ENCODE results near the gene VANGL1.
"Not testable (repeated sequence)": the region's sequence is repeated elsewhere in the genome, so short reads cannot be mapped to it uniquely, and the experiment has no call there.

VANGL1 gene

GRCh38 chr1:115641762-115642167, at the start of gene VANGL1:
Gene VANGL1 (plus strand): TSS chr1:115641970. CDS start chr1:115651414, 9,444 bp downstream.
- no peak for DNase-seq

GRCh38 chr1:115592264-115592663, 49.5 kb upstream of the VANGL1 start:
- no peak for DNase-seq

GRCh38 chr1:115593365-115594259, 48.2 kb upstream of the VANGL1 start:
- no peak for DNase-seq

GRCh38 chr1:115594600-115594999, 47.2 kb upstream of the VANGL1 start:
- no peak for DNase-seq

- DNase-seq = peak; percentile 26
Observed at GRCh38 chr1:115595279-115596079, 46.3 kb upstream of the VANGL1 start.

GRCh38 chr1:115596080-115596780, 45.5 kb upstream of the VANGL1 start:
- DNase-seq = no peak

GRCh38 chr1:115604508-115604907, 37.3 kb upstream of the VANGL1 start:
- DNase-seq = no peak

GRCh38 chr1:115606305-115606704, 35.5 kb upstream of the VANGL1 start:
- DNase-seq = no peak

- no peak for DNase-seq
Observed at GRCh38 chr1:115609021-115609420, 32.7 kb upstream of the VANGL1 start.

- no peak for DNase-seq
Observed at GRCh38 chr1:115613767-115614166, 28.0 kb upstream of the VANGL1 start.

- no peak for DNase-seq
Observed at GRCh38 chr1:115620453-115620852, 21.3 kb upstream of the VANGL1 start.

GRCh38 chr1:115620950-115621349, 20.8 kb upstream of the VANGL1 start:
- DNase-seq = no peak

- no peak for DNase-seq
Observed at GRCh38 chr1:115624859-115625258, 16.9 kb upstream of the VANGL1 start.

GRCh38 chr1:115630342-115630741, 11.4 kb upstream of the VANGL1 start:
- DNase-seq = no peak

- DNase-seq = no peak
Observed at GRCh38 chr1:115632251-115633026, 9.3 kb upstream of the VANGL1 start.

GRCh38 chr1:115633606-115634005, 8.2 kb upstream of the VANGL1 start:
- not testable (repeated sequence) for DNase-seq

- DNase-seq = not testable (repeated sequence)
Observed at GRCh38 chr1:115637247-115637646, 4.5 kb upstream of the VANGL1 start.

- DNase-seq = no peak
Observed at GRCh38 chr1:115640384-115640783, 1.4 kb upstream of the VANGL1 start.

- DNase-seq = no peak
Observed at GRCh38 chr1:115642168-115643072, 650 bp downstream of the VANGL1 start.

GRCh38 chr1:115643225-115643624, 1.5 kb downstream of the VANGL1 start:
- DNase-seq = no peak

- no peak for DNase-seq
Observed at GRCh38 chr1:115643666-115644065, 1.9 kb downstream of the VANGL1 start.
